H9 (cell line): ENCODE results near the gene PGGHG. TPM values are rescaled to one million over a fixed set of nuclear protein-coding genes. Genes with fewer than 3 reads are reported as not detected.

ENCODE experiments used
- DNase-seq: peaks from one replicate; pipeline ENCODE4 v3.0.0-alpha.2; 2017
- H2AFZ ChIP-seq: one replicate; pipeline ENCODE4 v1.6.1; 2013; ENCODE audit warnings: mild to moderate bottlenecking, low read length, control low read depth, moderate library complexity
- H2AK5ac ChIP-seq: 2 replicates; pipeline ENCODE4 v1.6.1; 2013; ENCODE audit warnings: low read length, control low read depth, mixed read lengths; ENCODE audit not compliant: insufficient read length
- H2BK120ac ChIP-seq: one replicate; pipeline ENCODE4 v1.6.1; 2013; ENCODE audit warnings: low read depth, mild to moderate bottlenecking, low read length, control low read depth, inconsistent platforms; ENCODE audit not compliant: poor library complexity, severe bottlenecking
- H2BK12ac ChIP-seq: 2 replicates; pipeline ENCODE4 v1.6.1; 2013; ENCODE audit warnings: low read length, control low read depth, mixed read lengths, low read depth; ENCODE audit not compliant: insufficient read length
- H2BK15ac ChIP-seq: 2 replicates; pipeline ENCODE4 v1.6.1; 2013; ENCODE audit warnings: low read depth, low read length, control low read depth
- H2BK20ac ChIP-seq: one replicate; pipeline ENCODE4 v1.6.1; 2013; ENCODE audit warnings: low read depth, mild to moderate bottlenecking, low read length, control low read depth, inconsistent platforms; ENCODE audit not compliant: poor library complexity, severe bottlenecking
- H2BK5ac ChIP-seq: 2 replicates; pipeline ENCODE4 v1.6.1; 2013; ENCODE audit warnings: low read length, control low read depth, mixed read lengths; ENCODE audit not compliant: insufficient read length
- H3K14ac ChIP-seq: 2 replicates; pipeline ENCODE4 v1.6.1; 2013; ENCODE audit warnings: low read length, control low read depth; ENCODE audit not compliant: insufficient read depth
- H3K18ac ChIP-seq: 2 replicates; pipeline ENCODE4 v1.6.1; 2013; ENCODE audit warnings: low read depth, mild to moderate bottlenecking, mixed read lengths, low read length, control low read depth; ENCODE audit not compliant: insufficient read length
- H3K23ac ChIP-seq: 2 replicates; pipeline ENCODE4 v1.6.1; 2013; ENCODE audit warnings: low read length, control low read depth, mixed read lengths, low read depth; ENCODE audit not compliant: insufficient read length
- H3K23me2 ChIP-seq: 2 replicates; pipeline ENCODE4 v1.6.1; 2013; ENCODE audit warnings: low read depth, mild to moderate bottlenecking, mixed read lengths, low read length, control low read depth; ENCODE audit not compliant: insufficient read length, poor library complexity, severe bottlenecking
- H3K27ac ChIP-seq: 2 replicates; pipeline ENCODE4 v1.5.1; 2013; ENCODE audit warnings: low read length, control low read depth, mixed read lengths, low read depth; ENCODE audit not compliant: insufficient read length
- H3K27me3 ChIP-seq: 2 replicates; pipeline ENCODE4 v1.6.1; 2013; ENCODE audit warnings: low read length, control low read depth, inconsistent platforms; ENCODE audit not compliant: insufficient read depth
- H3K4ac ChIP-seq: 2 replicates; pipeline ENCODE4 v1.6.1; 2013; ENCODE audit warnings: low read depth, mild to moderate bottlenecking, control low read depth, inconsistent platforms, low read length, moderate library complexity
- H3K4me1 ChIP-seq: 2 replicates; pipeline ENCODE4 v1.6.1; 2013; ENCODE audit warnings: low read length, control low read depth, inconsistent platforms; ENCODE audit not compliant: insufficient read depth
- H3K4me2 ChIP-seq: 2 replicates; pipeline ENCODE4 v1.6.1; 2013; ENCODE audit warnings: low read length, control low read depth, mixed read lengths; ENCODE audit not compliant: insufficient read length, insufficient read depth
- H3K56ac ChIP-seq: 2 replicates; pipeline ENCODE4 v1.6.1; 2013; ENCODE audit warnings: low read depth, mild to moderate bottlenecking, mixed read lengths, low read length, control low read depth; ENCODE audit not compliant: insufficient read length
- H3K79me1 ChIP-seq: 2 replicates; pipeline ENCODE4 v1.6.1; 2013; ENCODE audit warnings: low read depth, mild to moderate bottlenecking, moderate library complexity, low read length, control low read depth, inconsistent platforms; ENCODE audit not compliant: insufficient read depth, poor library complexity, severe bottlenecking
- H3K79me2 ChIP-seq: 2 replicates; pipeline ENCODE4 v1.6.1; 2013; ENCODE audit warnings: low read length, control low read depth, inconsistent platforms; ENCODE audit not compliant: insufficient read depth
- H3K9ac ChIP-seq: 2 replicates; pipeline ENCODE4 v1.6.1; 2013; ENCODE audit warnings: low read length, control low read depth, mixed read lengths; ENCODE audit not compliant: insufficient read length; ENCODE audit errors: extremely low read depth
- H3K9me3 ChIP-seq: one replicate; pipeline ENCODE4 v1.6.1; 2013; ENCODE audit warnings: low read depth, low read length, inconsistent platforms; ENCODE audit not compliant: control insufficient read depth
- H3T11ph ChIP-seq: one replicate; pipeline ENCODE4 v1.6.1; 2013; ENCODE audit warnings: mild to moderate bottlenecking, low read length, control low read depth, inconsistent platforms
- H4K20me1 ChIP-seq: one replicate; pipeline ENCODE4 v1.6.1; 2013; ENCODE audit not compliant: control insufficient read depth, insufficient read length, insufficient read depth
- H4K5ac ChIP-seq: 2 replicates; pipeline ENCODE4 v1.6.1; 2013; ENCODE audit warnings: low read depth, mild to moderate bottlenecking, mixed read lengths, low read length, control low read depth; ENCODE audit not compliant: insufficient read length
- H4K8ac ChIP-seq: replicated peaks from 2 replicates; pipeline ENCODE4 v1.6.1; 2013; ENCODE audit warnings: low read length, control low read depth, mixed read lengths, low read depth; ENCODE audit not compliant: insufficient read length
- H4K91ac ChIP-seq: 2 replicates; pipeline ENCODE4 v1.6.1; 2013; ENCODE audit warnings: low read depth, mild to moderate bottlenecking, moderate library complexity, mixed read lengths, low read length, control low read depth; ENCODE audit not compliant: insufficient read length
- H3K27ac Mint-ChIP-seq, 3 experiments: 2 replicates in 2 of 3; 3 replicates in 1 of 3; pipeline ENCODE4 v1.8.0; 2020 to 2021; ENCODE audit warnings: mixed read lengths in 3 of 3, mild to moderate bottlenecking in 1 of 3, moderate library complexity in 1 of 3
- H3K27me3 Mint-ChIP-seq: 2 replicates; pipeline ENCODE4 v1.8.0; 2021; ENCODE audit warnings: low read depth, mild to moderate bottlenecking, moderate library complexity, mixed read lengths
- H3K36me3 Mint-ChIP-seq, 3 experiments: 2 replicates in 2 of 3; 3 replicates in 1 of 3; pipeline ENCODE4 v1.8.0; 2020 to 2021; ENCODE audit warnings: low read depth in 3 of 3, mixed read lengths in 3 of 3; ENCODE audit not compliant: insufficient read depth in 1 of 3
- H3K4me1 Mint-ChIP-seq, 2 experiments: 2 replicates each; pipeline ENCODE4 v1.8.0; 2020; ENCODE audit warnings: mixed read lengths in 2 of 2
- H3K4me3 Mint-ChIP-seq, 2 experiments: 2 replicates in 1 of 2; 3 replicates in 1 of 2; pipeline ENCODE4 v1.8.0; 2020 to 2021; ENCODE audit warnings: mild to moderate bottlenecking in 2 of 2, mixed read lengths in 2 of 2, moderate library complexity in 1 of 2
- H3K9me3 Mint-ChIP-seq, 2 experiments: 2 replicates in 1 of 2; 3 replicates in 1 of 2; pipeline ENCODE4 v1.8.0; 2020; ENCODE audit warnings: mild to moderate bottlenecking in 2 of 2, mixed read lengths in 2 of 2, moderate library complexity in 1 of 2
- CTCF ChIP-seq: fragments of 200-600 bp; sonication (generic); conservative IDR thresholded peaks from 3 replicates; pipeline ENCODE4 v1.8.0; 2021; ENCODE audit warnings: antibody characterized with exemption, mild to moderate bottlenecking
- WGBS: extraction: QIAGEN DNeasy Blood & Tissue Kit; methylation state at CpG from one replicate; pipeline ENCODE4 v1.1.7; 2013; ENCODE audit warnings: missing lambda C conversion rate, low lambda C conversion rate, mixed read lengths; ENCODE audit not compliant: insufficient read length; ENCODE audit errors: extremely low coverage; 5-methylcytosine and 5-hydroxymethylcytosine counted together
- total RNA-seq: library from RNA; stranded (reverse); gene quantifications from 2 replicates; pipeline ENCODE4 v1.2.1, GENCODE V29; 2021

The PGGHG gene
- total RNA-seq, 1 experiment from 2014 or later, result 58.3 TPM

GRCh38 chr11:250740-251299, 38.1 kb upstream of the PGGHG start:
- no peak overlapping the region for H3K14ac ChIP-seq
- H4K8ac ChIP-seq, result no peak overlapping the region
- H3K9me3 ChIP-seq, result no peaks in the 10 kb centered on the region
- no peak overlapping the region for H3K18ac ChIP-seq
- no peak overlapping the region for H3K27ac ChIP-seq
- H3K56ac ChIP-seq, result no peak overlapping the region
- no peak overlapping the region for H4K91ac ChIP-seq
- H3K4ac ChIP-seq, result no peak overlapping the region
- no peaks in the 10 kb centered on the region for H3K27me3 ChIP-seq
- no peaks in the 10 kb centered on the region for H4K20me1 ChIP-seq
- no peak overlapping the region for H3K23ac ChIP-seq
- no peaks in the 10 kb centered on the region for H3K79me2 ChIP-seq
- no peaks in the 10 kb centered on the region for H3K4me1 ChIP-seq
- H2BK120ac ChIP-seq, result no peak overlapping the region
- no peak overlapping the region for H2BK20ac ChIP-seq
- H3K9ac ChIP-seq, result no peak overlapping the region
- no peak overlapping the region for H3T11ph ChIP-seq
- Mint-ChIP-seq H3K4me1 (peaks cover 0 to 5% of the 10 kb centered on the region in 2 experiments; a peak in 2 of 4 replicates), H3K4me3 (no peak overlapping the region), H3K9me3 (no peaks in the 10 kb centered on the region; a peak in 1 of 5 replicates), H3K36me3 (peaks cover 45 to 69% (median 52%) of the 10 kb centered on the region in 3 experiments), H3K27ac (peak overlapping the region in 2 of 3 experiments; percentile 68 to 90; a peak in 1 of 7 replicates), H3K27me3 (no peaks in the 10 kb centered on the region; the same call in 1 of the 2 replicates)
- H3K79me1 ChIP-seq, result no peaks in the 10 kb centered on the region
- no peak overlapping the region for H2AFZ ChIP-seq
- peak; percentile 86 for TF ChIP-seq CTCF
- no peak overlapping the region for H4K5ac ChIP-seq
- DNase-seq, result peak; percentile 82
- no peaks in the 10 kb centered on the region for H3K23me2 ChIP-seq
- H3K4me2 ChIP-seq, result no peak overlapping the region
- no peak overlapping the region for H2BK15ac ChIP-seq
- no CpG with 5 or more reads among the region's 10 CpGs for WGBS
- H2AK5ac ChIP-seq, result no peak overlapping the region
- no peak overlapping the region for H2BK5ac ChIP-seq
- no peak overlapping the region for H2BK12ac ChIP-seq
